SKM-1 treated with dmso at 0.1 percent for 144 hours (cell line): Measurements from ENCODE around the gene KCNMB3.
"Not testable (repeated sequence)": the region's sequence is repeated elsewhere in the genome, so short reads cannot be mapped to it uniquely, and the experiment has no call there.

Experiments
- DNase-seq: peaks from one replicate; lab custom pipeline; 2025; ENCODE audit not compliant: unreplicated experiment; lab: John Stamatoyannopoulos, UW

KCNMB3 gene

DNA sequence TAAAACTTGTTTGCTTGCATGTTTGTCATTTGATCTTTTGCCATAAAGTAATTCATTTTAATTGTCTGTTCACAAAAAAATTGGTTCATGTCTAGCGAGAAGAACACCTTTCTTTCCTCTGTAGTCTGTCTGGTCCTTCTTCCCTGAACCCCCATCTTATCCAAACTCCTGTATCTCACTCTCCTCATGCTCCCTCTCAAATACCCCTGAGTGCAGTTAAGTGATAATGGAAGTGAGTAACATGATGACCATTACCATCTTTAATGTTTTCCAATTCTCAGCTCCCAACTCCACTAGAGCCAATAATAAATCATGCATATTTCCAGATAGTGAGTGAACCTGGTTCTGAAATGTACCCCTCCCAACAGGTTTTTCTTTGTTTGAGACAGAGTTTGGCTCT, 14.2 kb upstream of the KCNMB3 start:
- DNase-seq, result no peak

DNA sequence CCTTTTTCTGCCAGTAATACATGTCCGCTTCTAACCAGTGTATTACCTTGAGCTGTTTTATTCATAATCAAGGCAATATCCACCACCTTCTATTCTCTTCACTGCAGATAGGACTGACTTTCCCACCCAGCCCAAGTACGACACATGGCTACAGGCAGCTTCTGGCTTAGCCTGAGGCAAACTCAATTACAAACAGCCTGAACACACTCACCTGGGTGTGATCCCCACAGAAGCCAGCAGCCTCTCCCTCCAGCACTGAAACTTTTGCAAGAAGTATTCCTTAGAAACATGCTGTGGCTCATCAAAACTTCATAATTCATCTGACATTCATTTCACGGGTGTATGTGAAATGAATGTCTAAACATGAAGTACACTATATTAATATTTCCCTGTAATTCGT, 13.5 kb upstream of the KCNMB3 start:
- DNase-seq, result no peak

DNA sequence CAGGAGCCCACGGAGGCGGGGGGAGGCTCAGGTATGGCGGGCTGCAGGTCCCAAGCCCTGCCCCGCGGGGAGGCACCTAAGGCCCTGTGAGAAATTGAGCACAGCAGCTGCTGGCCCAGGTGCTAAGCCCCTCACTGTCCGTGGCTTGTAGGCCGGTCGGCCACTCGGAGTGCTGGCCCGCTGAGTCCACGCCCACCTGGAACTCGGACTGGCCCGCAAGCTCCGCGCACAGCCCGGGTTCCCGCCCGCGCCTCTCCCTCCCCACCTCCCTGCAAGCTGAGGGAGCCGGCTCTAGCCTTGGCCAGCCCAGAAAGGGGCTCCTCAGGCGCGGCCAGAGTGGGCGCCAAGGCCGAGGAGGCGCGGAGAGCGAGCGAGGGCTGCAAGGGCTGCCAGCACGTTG, 12.2 kb upstream of the KCNMB3 start:
- DNase-seq, result no peak

DNA sequence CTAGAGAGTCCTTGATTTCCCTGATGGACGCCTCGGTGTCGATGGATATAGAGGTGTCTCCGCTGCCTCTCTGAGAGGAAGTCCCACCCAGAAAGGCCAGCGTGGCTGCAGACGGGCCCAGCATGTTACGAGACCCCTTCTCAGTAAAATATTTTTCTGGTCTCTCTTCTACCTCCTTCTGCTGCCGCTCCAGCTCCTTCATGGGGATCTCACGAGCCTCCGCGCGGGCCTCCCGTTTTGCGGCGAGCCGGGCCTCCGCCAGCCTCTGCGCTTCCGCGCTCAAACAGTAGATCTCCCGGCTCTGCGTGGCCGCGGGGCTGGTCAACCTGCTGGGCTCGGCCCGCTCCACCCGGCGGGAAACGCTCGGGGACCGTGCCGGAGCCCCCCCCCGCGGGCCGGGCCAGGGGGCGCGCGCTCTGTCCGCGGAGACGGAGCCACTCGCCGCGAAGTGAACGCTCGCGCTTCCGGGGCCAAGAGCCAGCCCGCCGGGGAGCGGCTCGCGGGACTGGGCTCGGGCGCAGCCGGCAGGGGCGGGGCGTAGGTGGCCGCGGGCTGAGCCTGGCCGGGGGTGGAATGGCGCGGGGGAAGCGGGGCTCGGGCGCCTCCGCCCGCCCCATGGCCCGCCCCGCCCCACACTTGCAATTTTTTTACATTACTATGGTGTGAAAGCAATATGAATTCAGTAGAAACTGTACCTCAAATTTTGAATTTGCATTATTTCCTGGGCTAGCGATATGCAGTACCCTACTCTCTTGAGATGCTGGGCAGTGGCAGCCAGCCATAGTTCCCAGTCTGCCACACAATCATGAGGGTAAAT, 10.2 kb upstream of the KCNMB3 start:
- peak; percentile 17 for DNase-seq

DNA sequence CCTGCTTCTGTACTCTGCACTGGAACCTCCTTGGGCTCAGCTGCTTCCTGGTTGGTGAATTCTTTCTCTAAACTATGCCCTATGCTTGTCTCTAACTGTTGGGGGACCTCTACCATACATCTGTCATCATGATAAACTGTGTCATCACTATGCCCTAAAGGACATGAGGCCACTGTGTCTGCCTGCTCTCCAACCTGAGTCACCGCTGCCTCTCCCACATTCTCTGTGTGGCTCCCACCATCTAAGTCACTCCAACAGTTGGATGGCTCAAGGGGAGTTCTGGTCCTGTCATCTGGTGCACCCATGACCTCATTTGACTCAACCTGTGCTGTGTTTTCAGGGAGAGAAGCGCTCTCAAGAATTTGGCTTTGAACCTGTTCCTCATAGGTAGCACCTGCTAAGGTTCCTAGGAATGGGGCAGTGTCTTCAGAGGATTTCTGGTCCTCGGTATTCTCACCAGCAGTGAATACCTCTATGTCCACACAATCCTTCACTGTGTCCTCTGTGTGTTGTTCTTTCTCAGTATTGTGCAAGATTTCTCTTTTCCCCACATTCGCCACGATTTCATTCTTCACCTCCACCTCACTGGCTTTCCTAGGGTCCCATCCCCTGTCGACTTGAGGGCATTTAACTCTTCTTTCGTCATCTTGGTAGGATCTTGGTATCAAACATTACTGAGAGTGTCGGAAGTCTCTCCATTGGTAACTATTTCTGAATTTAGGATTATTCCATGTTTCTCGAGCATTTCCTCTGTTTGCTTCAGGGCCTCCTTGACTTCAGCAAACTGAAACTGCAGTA, 9.2 kb upstream of the KCNMB3 start:
- not testable (repeated sequence) for DNase-seq

DNA sequence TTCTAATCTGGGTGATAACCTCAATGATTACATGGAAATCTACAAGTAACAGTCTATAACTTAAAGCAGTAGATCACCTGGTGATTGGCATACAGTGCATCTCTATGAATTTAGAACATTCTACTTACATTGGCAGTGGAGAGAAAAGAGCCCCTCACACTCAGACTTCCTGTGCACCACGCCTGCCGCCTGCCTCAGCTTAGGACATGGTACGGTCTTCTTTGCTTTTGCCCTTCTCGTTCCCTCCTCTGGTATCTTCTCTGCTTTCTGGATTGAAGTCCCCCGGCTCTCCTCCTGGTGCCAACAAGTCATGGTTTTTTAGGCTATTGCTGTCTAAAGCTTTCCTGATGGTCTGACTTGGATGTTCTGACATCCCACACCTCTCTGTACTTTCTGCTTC, 7.9 kb upstream of the KCNMB3 start:
- no peak for DNase-seq

DNA sequence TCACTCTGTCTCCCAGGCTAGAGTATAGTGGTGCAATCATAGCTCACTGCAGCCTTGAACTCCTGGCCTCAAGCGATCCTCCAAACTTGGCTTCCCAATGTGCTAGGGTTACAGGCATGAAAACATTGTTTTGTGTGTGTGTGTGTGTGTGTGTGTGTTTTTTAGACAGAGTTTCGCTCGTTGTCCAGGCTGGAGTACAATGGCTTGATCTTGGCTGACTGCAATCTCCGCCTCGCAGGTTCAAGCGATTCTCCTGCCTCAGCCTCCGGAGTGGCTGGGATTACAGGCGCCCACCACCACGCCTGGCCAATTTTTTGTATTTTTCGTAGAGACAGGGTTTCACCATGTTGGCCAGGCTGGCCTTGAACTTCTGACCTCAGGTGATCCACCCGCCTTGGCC, 6.8 kb upstream of the KCNMB3 start:
- DNase-seq, result not testable (repeated sequence)

DNA sequence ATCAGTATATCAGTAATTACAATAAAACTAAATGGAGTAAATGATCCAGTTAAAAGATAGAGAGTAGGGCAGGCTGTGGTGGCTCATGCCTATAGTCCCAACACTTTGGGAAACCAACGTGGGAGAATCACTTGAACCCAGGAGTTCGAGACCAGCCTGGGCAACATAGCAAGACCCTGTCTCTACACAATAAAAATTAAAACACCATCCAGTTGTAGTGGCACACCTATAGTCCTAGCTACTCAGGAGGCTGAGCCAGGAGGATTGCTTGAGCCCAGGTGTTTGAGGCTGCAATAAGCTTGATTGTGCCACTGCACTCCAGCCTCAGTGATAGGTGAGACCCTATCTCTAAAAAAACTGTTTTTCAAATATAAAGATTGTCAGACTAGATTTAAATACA, 5.9 kb upstream of the KCNMB3 start:
- DNase-seq, result no peak

DNA sequence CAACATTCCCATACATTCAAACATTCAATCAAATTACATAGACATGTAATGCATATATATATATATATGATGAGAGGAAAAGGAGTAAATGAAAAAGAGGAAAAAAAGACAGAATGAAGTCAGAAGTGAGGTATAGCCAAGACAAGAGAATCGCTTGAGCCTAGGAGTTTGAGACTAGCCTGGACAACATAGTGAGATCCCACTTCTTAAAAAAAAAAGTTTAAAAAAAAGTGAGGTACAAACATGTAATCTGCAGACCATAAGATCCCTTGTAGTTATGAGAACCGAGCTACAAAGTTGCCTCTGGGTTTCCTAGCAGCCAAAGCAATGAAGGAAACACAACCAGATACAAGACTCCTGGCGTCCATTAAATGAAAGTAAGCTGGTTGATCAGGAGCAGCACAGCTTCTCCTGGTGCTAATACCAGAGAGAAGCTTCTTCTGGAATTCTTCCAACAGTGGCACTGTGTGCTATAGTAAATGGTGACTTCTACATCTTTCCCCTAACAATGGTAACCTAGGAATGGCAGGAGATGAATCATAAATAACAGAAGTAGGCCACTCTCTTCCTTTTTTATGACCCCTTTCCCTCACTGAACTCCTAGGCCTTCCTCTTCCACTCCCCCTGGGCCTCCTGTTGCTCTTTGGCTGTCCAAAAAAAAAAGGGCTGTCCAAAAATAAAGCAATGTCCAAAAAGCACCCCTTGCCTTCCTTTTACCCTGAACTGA, 3.5 kb downstream of the KCNMB3 start:
- peak; percentile 54 for DNase-seq

DNA sequence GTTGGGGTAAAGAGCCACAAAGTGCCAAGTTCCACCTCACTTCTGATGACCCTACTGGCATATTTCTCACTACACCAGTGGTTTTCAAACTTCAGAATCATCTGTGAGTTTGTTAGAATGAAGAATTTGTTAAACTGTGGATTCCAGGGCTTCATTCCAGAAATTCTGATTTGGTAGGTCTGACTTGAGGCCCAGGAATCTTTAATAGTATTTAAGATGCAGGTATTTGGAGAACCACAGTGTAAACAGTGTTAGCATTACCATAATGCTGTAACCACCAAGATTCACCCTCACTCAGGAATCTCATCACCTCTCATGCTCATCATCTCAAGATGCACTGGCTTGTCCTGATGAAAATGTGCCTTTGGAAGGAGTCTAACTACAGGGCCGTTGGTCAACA, 6.0 kb downstream of the KCNMB3 start:
- DNase-seq, result no peak

DNA sequence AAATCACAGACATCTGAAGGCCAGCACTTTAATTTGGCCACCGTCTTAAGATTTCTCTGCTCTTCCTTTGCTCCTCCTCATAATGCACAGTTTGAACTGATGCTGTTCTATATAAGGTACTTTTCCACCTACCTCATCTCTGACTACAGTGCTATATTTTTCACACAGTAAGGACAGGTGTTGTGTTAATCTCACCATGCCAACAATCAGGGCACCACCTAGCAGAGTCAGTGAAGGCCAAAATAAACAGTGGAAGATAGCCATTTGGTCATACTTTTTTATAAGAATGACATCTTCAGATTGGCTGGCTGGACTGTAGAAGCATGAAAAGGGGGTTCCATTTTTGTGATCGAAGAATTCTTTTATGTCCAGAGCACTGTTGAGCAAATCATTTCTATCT, 8.1 kb downstream of the KCNMB3 start:
- DNase-seq, result not testable (repeated sequence)

DNA sequence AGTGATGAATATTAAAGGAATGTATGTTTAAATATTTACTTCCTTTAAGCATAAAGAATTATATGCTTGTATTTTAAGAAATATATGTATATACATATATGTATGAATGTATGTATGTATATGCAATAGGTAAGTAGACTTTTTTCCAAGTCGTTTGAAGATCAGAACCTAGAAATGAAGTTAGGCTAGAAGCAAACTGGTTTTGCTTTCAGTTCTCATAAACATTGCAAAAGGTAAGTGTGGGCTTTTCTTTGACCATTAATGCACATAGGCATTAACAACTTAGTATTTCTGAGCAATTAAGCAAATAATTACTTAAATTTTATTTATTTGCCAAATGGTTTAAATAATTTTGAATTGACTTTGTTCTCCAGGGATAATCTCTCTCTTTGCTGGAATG, 10.6 kb downstream of the KCNMB3 start:
- not testable (repeated sequence) for DNase-seq

DNA sequence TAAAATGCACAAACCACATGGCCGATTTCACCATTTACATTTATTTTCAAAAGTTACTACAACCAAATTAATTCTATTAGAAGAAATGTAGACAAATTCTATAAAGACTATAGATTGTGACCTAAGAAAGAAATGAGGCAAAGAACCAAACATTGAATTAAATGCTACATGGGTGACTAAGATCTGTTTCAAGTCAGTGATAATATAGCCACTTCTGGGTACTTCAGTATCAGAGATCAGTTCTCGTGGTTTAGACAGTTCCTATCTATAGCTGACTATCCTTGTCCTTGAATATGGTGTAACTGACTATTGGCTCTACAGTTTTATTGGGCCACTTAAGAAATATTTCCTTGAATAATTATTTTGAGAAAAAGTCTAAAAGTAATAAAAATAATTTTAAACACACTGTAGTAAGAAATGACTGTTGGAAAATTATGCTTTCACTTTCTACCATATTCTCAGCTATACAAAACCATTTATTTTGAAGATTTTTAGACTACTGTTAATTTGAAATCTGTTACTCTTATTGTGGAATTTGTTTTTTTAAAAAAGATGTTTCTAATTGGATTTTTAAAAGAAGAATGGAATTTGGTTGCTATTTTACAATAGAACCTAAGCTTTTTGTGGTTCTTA, 14.1 kb downstream of the KCNMB3 start:
- DNase-seq, result no peak

DNA sequence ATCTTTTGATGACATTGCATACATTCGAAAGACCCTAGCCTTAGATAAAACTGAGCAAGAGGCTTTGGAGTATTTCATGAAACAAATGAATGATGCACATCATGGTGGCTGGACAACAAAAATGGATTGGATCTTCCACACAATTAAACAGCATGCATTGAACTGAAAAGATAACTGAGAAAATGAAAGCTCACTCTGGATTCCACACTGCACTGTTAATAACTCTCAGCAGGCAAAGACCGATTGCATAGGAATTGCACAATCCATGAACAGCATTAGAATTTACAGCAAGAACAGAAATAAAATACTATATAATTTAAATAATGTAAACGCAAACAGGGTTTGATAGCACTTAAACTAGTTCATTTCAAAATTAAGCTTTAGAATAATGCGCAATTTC, 16.7 kb downstream of the KCNMB3 start:
- no peak for DNase-seq

DNA sequence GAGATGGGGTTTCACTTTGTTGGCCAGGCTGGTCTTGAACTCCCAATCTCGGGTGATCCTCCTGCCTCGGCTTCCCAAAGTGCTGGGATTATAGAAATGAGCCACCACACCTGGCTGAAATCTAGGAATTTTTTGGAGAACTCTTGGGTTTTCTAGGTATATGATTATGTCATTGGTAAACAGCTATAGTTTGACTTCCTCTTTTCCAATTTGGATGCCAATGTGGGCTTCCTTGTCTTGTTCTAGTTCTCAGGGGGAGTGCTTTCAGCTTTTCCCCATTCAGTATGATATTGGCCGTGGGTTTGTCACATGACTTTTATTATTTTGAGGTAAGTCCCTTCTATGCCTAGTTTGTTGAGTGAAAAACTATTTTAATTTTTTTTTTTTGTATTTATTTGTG, 17.9 kb downstream of the KCNMB3 start:
- no peak for DNase-seq

DNA sequence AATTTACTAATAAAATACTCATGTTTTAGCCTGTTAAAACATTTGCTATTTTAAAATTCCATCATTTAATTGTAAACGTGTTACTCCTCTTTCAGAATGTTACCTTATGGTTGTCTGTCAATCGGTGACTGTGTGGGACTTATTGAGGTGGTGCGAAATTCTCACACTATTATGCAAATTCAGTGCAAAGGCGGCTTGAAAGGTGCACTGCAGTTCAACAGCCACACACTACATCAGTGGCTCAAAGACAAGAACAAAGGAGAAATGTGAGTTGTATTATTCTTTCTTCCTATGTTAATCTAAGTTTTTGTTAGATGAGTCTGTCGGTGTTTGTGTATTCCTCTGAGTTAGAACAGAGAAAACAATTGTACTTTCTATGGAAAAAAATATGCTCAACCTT, 21.7 kb downstream of the KCNMB3 start:
- no peak for DNase-seq

DNA sequence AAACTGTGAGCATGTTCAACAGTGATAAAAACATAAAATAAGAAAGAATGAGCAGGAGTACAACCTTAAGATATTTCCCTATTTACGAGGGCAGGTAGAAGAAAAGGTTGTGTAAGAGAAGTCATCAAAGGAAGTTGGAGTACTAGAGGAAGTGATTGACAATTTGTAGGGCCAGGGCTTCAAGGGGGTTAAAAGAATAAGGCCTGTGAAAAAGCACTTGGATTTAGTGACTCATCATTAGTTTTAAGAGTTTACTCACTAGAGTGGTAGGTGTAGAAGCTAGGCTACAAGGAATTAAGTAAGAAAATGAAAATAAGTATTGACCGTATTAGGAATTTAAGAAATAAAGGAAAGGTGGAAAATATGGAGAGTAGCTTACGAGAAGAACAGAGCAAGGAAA, 23.6 kb downstream of the KCNMB3 start:
- DNase-seq, result no peak

DNA sequence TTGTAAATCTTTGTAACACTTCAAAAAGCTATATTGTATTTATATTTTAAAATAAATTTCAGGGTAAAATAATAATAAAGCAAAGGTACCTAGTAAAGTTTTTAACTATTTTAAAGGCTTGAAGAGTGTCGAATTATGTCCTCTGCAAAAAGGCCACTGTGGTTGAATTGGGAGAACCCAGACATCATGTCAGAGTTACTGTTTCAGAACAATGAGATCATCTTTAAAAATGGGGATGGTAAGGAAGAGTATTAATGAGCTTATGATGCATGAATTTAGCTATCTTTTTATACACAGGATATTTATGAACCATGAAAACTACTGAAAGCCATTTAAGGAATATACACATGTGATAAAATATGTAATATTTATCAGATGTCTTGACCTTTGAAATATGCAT, 26.3 kb downstream of the KCNMB3 start:
- DNase-seq, result no peak

DNA sequence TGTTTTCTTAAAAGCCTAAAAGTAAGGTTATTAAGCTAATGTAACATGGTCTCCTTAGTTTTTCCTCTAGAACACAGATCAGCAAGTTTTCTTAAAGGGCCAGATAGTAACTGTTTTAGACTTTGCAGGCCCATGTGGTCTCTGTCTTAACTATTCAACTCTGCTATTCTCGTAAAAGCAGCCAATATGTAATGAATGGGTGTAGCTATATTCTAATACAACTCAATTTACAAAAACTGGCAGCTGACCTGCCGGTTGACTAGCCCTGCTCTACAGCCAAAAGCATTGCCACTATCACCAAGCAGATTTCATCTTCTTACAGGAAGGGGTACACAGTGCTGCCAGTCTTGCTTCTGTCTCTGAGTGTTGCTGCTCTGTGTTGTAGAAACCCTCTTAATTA, 27.4 kb downstream of the KCNMB3 start:
- DNase-seq, result no peak

DNA sequence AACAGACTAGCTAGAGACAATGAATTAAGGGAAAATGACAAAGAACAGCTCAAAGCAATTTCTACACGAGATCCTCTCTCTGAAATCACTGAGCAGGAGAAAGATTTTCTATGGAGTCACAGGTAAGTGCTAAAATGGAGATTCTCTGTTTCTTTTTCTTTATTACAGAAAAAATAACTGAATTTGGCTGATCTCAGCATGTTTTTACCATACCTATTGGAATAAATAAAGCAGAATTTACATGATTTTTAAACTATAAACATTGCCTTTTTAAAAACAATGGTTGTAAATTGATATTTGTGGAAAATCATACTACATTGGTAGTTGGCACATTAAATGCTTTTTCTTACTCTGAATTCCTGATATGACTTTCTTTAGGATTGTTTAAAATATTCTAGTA, 32.7 kb downstream of the KCNMB3 start:
- DNase-seq, result not testable (repeated sequence)

DNA sequence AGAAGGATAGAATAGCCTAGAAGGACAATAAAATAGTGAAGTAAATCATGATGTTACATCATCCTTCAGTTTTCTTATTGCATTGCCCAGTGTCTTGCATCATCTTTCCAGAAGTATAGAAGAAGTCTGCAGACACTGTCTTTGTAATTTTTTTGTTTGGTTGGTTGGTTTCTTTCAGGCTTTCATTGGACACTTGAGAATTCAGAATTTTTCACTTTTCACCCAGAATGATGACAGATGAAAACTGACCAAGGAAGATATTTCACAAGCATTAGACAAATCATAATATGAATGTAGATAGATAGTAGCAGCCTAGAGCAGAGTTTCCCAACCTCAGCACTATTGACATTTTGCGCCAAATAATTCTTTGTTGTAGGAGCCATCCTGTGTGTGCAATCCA, 35.4 kb downstream of the KCNMB3 start:
- DNase-seq, result not testable (repeated sequence)
